ENCODE data around the gene ZNF337.

Gene ZNF337

DNA sequence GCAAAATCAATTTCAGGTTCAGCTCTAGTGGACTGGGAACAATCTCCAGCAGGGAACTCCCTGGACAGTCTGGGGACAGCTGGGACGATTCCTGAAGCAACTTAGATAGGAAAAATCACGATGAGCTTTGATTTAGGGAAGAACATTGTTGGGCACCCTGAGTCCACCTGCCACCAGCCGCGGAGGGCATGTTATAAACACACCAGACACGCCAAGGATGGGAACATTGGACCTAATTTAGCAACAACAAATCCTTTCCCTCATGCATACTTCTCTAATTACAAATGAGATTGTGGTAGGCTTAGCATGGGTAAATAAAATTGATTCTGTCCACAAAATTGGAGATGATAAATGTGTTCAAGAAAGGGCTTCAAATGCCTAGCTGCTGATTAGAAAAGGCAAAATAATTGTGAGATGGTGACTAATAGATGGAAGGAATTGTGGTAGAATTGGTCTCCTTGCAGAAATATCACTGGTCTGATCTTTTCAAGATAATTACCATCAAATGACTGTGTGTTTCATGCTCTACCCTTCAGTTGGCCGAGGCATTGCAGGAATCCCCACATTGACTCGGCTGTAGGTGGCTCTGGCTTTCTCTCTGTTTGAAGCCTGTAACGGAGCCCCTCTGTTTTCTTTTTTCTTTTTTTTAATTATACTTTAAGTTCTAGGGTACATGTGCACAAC, 66.7 kb downstream of the ZNF337 start:
- no peak for DNase-seq (ENCODE audit: low read depth)

DNA sequence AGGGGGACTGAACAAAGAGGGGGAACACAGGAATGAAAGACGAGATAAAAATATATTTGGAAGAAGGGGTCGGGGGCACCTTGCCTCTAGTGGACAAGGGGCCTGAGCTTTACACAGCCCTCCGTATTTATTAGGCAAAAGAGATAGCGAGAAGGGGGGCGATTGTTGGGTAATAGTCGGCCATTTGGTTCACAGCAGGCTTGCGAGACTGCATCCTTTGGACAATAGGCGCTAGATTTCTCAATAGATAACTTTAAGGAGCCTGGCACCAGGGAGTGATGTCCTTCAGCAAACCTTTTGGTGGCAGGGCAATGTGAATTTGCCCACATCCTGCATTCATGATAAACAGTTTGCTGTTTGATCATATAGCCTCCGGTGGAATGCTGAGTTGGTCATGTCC, 69.9 kb downstream of the ZNF337 start:
- DNase-seq (ENCODE audit: low read depth), result no peak

DNA sequence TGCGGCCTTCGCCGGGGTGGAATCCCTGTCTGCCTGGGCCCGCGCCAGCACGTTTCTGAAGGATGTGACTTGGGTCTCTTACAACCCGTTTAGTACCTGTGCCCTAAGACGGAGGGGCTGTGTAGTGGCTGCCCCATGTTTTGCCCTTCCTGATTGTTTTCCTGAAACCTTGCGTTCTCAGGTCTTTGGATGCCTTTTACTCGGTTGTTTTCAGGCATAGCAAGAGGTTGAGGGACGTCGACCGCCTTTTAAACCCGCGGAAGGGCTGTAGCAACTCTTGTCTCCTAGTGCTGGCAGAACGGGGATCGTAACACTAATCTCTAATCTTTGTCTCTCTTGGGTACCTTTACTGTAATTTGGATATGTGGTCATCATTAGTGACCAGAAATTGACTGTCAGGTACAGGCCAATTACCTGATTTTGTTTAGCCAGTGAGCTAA, 72.1 kb downstream of the ZNF337 start:
- DNase-seq (ENCODE audit: low read depth), result no peak
